ENCODE data around the gene CLTCL1.

GRCh38 chr22:19201130-19201868 lies 90.2 kb downstream of the CLTCL1 start:
- TF ChIP-seq ZNF274 (IDR thresholded peaks at IDR 0.05; ENCODE audit: low read depth, low read length) (no peak), SUZ12 (IDR thresholded peaks at IDR 0.05; ENCODE audit: extremely low read depth, insufficient read depth, insufficient read length) (no peak), YY1 (IDR thresholded peaks at IDR 0.05; ENCODE audit: insufficient read depth, insufficient read length) (no peak)
